ENCODE results near the gene UBA1.

DNA sequence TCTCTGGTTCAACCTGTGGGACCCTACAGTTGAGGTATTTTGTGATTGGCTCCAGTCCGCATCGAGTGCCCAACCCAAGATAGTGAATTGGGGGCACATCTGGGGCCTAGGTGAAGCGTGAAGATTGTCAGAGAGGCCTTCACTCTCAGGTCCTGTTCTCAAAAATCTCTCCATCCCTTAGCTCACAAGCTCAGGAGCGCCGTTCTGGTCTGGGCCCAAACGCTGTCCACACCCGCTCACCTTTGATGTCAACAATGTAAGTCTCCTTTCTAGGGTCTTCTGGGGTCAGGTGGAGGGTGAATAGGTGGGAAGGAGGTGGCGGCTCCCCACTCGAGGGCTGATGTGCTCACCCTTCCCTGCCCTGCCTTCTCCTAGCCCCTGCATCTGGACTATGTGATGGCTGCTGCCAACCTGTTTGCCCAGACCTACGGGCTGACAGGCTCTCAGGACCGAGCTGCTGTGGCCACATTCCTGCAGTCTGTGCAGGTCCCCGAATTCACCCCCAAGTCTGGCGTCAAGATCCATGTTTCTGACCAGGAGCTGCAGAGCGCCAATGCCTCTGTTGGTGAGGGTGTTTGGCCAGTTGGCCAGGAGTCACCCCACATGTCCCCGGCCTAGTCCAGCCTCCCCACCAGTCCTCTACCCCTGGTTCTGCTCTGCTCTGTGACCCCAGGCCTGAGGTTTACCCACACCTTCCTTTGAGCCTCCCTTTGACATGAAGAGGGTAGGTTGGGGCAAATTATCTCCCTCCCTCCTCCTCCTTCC is 17.2 kb downstream of the UBA1 start:
- TF ChIP-seq, protein P1, sequence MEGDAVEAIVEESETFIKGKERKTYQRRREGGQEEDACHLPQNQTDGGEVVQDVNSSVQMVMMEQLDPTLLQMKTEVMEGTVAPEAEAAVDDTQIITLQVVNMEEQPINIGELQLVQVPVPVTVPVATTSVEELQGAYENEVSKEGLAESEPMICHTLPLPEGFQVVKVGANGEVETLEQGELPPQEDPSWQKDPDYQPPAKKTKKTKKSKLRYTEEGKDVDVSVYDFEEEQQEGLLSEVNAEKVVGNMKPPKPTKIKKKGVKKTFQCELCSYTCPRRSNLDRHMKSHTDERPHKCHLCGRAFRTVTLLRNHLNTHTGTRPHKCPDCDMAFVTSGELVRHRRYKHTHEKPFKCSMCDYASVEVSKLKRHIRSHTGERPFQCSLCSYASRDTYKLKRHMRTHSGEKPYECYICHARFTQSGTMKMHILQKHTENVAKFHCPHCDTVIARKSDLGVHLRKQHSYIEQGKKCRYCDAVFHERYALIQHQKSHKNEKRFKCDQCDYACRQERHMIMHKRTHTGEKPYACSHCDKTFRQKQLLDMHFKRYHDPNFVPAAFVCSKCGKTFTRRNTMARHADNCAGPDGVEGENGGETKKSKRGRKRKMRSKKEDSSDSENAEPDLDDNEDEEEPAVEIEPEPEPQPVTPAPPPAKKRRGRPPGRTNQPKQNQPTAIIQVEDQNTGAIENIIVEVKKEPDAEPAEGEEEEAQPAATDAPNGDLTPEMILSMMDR (conservative IDR thresholded peaks at IDR 0.05 in 1 of 2, IDR thresholded peaks at IDR 0.05 in 1 of 2; ENCODE audit: extremely low read depth in 1 of 2, insufficient read depth in 1 of 2, low read depth in 1 of 2, low read length in 2 of 2) = no peak
- TF ChIP-seq EZH2 (IDR thresholded peaks at IDR 0.05; ENCODE audit: borderline replicate concordance, low read length) = no peak
